Hematopoietic multipotent progenitor cell treated with erythropoietin and hydrocortisone succinate and interleukin-3 and kit ligand, for 8 days (in vitro differentiated cells): ENCODE data around the gene DYRK3.

Source experiments
- DNase-seq: peaks from one replicate; pipeline ENCODE4 v3.0.0-alpha.2; 2015

Gene DYRK3

GRCh38 chr1:206662396-206663092 is 27.2 kb downstream of the DYRK3 start:
- no peak for DNase-seq

DNA sequence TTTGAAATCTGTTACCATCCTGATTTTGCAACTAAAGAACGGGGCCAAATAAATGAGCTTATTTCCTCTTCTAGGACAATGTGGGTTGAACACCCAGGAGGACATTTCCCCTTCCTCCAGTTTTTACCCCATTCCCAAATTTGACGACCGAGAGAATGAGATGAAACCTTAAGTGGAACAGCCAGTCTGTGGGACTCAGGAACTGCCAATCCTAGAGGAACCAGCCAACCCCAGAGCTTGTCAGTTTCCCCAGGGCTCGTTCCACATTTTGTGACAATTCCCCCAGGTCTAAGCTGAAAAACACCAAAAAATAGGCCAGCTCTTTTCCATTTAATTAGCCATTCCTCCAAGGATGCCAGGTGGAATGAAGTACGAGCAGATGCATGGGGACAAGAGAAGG is 28.0 kb downstream of the DYRK3 start:
- DNase-seq = no peak

- peak; percentile 86 for DNase-seq
Observed at GRCh38 chr1:206663832-206664652, 28.7 kb downstream of the DYRK3 start.

- no peak for DNase-seq
Observed at GRCh38 chr1:206664740-206665139, 29.4 kb downstream of the DYRK3 start.

- no peak for DNase-seq
Observed at GRCh38 chr1:206666031-206666561, 30.8 kb downstream of the DYRK3 start.

DNA sequence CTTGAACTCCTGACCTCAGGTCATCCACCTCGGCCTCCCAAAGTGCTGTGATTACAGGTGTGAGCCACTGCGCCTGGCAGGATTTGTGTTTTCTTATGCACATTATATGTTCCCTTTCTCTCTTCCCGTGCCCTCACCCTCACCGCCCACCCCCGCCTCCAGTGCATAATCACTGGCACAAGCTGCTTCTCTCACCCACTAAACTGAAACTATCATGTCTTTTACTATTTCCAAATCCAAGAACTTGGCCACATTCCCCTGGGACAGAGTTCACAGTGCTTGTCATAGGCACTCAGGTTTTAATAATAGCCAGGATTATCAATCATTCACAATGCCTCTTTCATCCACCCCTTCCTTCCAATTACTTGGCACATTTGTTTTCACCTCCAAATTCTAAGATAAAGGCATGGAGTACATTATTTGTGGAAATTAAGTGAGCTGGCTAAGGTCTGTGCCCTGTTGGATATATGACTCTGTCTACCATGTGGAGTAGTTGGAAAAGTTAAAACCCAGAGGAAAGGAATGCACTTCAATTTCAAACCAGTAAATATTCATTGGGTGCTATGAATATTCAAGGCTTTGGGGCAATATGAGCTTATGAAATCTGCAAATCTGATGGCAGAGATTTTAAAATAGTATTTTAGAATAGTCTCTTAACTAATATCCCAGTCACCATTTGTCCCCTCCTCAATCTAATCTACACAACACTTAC is 31.8 kb downstream of the DYRK3 start:
- no peak for DNase-seq

GRCh38 chr1:206668351-206668750 is 33.0 kb downstream of the DYRK3 start:
- DNase-seq = no peak

DNA sequence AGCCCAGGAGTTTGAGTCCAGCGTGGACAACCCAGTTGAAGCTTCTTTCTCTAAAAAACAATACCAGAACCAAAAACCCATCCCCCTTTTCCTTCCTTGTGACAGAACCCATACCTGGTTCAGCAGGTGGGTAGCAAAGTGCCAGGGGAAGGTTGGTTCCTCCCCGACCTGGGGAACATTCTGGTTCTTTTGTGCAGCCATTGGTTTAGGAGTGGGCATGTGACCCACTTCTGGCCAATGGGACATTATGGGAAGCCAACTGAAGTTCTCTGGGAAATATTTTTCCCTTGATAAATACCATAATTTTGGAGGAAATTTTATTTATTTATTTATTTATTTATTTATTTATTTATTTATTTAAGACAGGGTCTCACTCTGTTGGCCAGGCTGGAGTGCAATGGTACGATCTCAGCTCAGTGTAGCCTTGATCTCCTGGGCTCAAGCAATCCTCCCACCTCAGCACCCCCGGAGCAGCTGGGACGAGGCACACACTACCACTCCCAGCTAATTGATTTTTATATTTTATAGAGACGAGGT is 33.6 kb downstream of the DYRK3 start:
- DNase-seq = no peak

DNA sequence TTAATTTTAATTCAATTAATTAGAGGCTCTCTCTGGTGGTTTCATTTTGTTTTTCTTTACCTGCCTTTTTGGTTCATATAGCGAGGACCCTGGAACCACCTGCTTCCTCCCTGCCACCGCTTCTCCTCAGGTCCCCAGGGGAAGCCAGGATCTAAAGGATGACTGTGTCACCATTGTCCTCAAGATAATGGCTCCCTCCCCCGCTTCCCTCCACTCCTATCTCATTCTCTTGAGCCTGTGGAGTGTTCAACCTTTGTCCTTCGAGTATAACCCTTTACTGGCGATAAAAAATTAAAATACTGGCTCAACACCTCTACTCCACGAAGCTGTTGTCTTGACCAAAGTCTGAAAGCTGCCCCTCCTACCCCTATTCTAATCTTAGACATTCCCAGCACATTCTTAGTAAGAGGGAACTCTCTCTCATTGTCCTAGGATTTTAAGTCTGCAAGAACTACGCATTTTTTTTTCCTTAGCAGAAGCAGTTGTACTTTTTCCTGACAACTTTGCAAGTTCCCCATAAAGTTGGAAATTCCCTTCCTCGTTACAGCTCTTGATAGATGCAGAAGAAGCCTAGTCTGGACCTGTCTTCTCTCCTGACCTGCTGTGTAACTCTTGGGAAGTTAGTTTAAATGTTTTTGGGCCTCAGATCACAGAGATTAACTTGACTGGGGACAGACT is 36.8 kb downstream of the DYRK3 start:
- DNase-seq = no peak

- DNase-seq = peak; percentile 88
Observed at GRCh38 chr1:206672844-206673758, 37.8 kb downstream of the DYRK3 start.

- no peak for DNase-seq
Observed at GRCh38 chr1:206674236-206674635, 38.9 kb downstream of the DYRK3 start.

DNA sequence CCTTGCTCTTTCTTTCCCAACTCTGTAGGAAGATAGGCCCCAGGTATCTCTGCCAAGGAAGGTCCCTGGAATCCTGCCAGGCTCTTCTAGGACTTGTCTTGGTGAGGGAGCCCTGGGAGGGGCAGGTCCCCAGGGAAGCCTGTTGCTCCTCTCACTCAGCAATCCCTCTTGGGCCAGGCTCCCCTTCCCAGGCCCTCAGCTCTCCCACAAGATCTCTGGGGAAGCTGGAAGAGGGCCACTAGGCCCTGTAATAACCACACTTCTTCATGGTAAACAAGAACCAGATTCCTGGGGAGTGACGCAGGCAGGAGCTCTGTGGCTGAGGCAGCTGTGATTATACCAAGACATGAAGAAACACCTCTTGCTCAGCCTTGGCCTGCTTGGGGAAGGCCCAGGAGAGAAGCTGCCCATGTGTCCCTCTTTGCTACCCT is 39.4 kb downstream of the DYRK3 start:
- DNase-seq = no peak

GRCh38 chr1:206676499-206676898 is 41.2 kb downstream of the DYRK3 start:
- no peak for DNase-seq

DNA sequence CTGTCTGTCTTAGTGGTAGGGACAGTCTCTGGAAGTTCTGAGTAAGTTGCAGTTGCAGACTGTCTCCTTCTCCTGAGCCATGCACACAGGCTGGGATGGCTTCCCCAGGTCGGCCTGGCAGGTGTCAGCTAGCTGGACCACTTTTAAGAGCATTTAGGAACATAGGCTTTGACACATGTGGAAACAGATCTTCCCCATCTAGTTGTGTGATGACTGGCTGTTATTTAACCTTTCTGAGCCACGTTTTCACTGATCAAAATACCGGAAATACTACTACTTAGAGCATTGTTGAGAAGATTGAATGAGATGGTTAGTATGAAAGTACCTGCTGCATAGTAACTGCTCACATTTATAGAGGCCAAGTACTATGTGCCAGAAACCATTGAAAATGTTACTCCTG is 43.2 kb downstream of the DYRK3 start:
- DNase-seq = no peak

GRCh38 chr1:206679738-206680211 is 44.4 kb downstream of the DYRK3 start:
- no peak for DNase-seq

DNA sequence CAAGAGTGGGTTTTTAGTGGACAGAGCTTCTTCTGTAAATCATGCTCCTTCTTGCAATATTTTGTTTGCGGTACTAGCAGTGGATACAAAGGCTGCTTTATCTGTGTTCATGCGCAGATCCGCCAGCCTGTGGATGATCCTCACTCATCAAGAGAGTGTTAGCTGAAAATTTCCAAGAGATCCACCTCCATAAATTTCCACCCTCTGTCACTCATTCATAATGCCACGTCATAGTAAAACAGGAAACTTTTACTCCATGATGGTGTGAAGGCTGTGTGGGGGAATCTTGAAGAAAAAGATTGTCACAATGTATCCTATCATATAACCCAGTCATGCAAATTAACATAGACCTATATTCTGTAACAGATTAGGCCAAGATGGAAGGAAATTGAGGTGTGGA is 44.9 kb downstream of the DYRK3 start:
- no peak for DNase-seq

GRCh38 chr1:206681359-206681758 is 46.0 kb downstream of the DYRK3 start:
- no peak for DNase-seq

DNA sequence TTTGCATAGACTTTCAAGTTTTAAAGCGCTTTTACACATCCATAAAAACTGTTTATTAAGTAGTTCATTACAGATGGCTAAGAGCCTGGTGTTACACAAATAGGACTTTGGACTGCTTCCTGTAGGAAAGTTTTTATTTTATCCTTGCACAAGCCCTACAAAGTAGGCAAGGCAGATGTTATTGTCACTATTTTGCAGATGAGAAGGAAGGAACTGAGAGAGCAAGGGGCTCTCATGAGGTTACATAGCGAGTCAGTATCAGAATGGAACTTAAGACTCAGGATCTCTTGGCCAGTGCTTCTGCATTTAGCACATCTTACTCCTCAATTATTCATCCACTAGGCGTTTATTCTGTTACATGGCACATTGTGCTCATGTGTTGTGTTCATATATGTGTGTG is 46.8 kb downstream of the DYRK3 start:
- DNase-seq = no peak

DNA sequence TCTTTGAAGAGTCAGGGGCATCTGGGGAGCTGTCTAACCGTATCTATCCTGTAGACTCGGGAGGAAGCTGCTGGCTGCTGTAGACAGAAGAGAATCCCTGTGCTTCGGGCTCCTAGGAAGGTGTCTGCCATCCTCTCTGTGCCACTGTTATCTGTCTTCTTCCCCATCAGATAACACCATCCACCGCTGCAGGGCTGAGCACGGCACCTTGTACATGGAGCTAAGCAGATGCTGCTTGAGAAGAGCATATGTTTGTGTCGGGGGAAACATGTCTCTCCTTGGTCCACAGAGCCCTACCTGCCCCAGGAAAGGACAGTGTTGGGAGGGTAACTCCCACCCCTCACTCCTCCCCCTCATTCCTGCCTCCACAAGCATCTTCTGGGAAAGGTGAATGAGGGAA is 48.0 kb downstream of the DYRK3 start:
- no peak for DNase-seq

DNA sequence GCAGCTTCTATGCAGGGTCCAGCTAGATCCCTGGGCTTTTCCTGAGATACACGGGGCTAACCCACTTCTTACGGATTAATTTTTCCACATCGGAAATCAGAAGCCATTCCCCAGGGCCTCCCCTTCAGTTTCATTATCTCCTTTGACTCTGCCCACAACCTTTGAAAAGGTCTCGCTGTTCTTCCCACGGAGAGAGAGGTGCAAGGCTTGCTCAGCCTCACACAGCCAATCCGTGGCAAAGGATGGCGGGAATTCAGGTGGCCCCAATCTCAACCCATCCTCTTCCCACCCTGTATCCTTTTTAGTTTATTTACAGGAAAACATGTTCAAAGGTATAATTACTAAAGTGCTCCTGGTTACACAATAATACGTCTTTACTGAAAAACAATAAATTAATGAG is 48.7 kb downstream of the DYRK3 start:
- no peak for DNase-seq
